ENCODE data around the gene FGF12.

DNA sequence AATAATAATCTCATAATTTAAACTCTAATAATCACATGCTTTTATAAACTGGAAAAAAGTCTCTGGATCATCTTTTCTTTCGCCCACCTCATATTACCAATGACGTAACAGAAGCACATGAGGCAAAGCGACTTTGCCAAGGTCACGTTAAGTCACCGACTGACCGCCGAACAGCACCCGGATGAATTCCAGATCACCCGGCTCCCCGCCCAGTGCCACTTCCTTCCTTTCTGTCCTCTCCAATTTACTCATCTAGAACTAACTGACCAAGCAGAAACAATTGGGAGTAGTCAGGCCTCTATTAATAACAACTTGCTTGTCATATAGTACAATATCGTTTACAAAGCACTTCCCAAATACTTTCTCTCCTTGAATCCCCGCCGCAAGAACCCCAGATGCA is 21.1 kb downstream of the FGF12 start:
- TF ChIP-seq, protein P1, sequence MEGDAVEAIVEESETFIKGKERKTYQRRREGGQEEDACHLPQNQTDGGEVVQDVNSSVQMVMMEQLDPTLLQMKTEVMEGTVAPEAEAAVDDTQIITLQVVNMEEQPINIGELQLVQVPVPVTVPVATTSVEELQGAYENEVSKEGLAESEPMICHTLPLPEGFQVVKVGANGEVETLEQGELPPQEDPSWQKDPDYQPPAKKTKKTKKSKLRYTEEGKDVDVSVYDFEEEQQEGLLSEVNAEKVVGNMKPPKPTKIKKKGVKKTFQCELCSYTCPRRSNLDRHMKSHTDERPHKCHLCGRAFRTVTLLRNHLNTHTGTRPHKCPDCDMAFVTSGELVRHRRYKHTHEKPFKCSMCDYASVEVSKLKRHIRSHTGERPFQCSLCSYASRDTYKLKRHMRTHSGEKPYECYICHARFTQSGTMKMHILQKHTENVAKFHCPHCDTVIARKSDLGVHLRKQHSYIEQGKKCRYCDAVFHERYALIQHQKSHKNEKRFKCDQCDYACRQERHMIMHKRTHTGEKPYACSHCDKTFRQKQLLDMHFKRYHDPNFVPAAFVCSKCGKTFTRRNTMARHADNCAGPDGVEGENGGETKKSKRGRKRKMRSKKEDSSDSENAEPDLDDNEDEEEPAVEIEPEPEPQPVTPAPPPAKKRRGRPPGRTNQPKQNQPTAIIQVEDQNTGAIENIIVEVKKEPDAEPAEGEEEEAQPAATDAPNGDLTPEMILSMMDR (IDR thresholded peaks at IDR 0.05), result no peak
- no peak for TF ChIP-seq POLR2AphosphoS5 (IDR thresholded peaks at IDR 0.05)
